Measurements from ENCODE around the gene IL20RB. TPM values are rescaled to one million over a fixed set of nuclear protein-coding genes. Genes with fewer than 3 reads are reported as not detected.

Gene IL20RB
- total and polyA plus RNA-seq, 2 of the 4 experiments (the other 2 are of a cell fraction): 0.72 to 0.97 TPM

DNA sequence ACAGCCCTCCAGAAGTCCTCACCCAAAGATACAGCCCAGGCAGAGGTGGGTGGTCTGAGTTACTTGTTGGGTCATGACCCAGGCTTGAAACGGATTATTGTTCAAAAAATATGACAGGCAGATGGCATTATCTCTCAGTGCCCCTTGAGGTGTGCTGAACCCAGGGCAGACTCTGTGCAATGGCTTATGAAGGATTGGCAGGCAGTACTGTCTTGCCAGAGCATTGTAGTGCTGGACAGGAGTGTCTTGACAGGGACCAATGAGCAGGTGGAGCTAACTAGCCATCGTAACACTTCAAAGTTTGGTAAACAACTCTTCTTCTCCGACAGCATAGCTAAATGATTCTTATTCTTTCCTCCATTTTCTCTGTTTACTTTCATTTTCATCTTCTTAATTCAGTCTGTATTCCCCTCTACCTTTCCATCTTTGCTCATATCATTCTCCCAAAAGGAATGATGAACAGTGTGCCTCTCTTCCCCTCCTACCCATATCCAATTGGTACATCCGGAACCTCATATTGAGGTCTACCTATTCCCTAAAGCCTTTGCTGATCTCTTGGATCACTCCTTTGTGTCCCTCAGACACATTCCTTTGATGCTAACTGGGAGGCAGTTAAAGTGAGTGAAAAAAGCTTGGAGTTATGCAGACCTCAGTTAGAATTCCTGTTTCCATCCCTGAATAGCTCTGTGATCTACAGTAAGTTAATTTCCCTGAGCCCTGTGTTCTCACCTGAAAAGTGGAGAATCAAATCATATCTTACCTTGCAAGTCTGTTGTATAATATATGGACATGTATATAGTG is 2.6 kb upstream of the IL20RB start:
- Histone ChIP-seq H3K14ac (replicated peaks; ENCODE audit: low read depth, low read length) (peak overlapping the region; percentile 83), H3K9me1 (ENCODE audit: insufficient read depth, low read length) (peaks cover 13% of the 10 kb centered on the region), H3K4me3 (ENCODE audit: insufficient read depth, low read depth, low read length) (no peak overlapping the region), H3K27me3 (ENCODE audit: control insufficient read depth, insufficient read depth, low read length) (no peaks in the 10 kb centered on the region), H3K36me3 (ENCODE audit: control insufficient read depth, insufficient read depth, low read length) (no peaks in the 10 kb centered on the region), H4K91ac (ENCODE audit: insufficient read depth, low read depth, low read length) (peak overlapping the region; percentile 88), H4K20me1 (ENCODE audit: insufficient read depth, low read length) (no peaks in the 10 kb centered on the region), H2BK15ac (ENCODE audit: low read depth, low read length) (peak overlapping the region; percentile 86), H4K5ac (ENCODE audit: low read depth, low read length) (peak overlapping the region; percentile 91), H3K56ac (ENCODE audit: extremely low read depth, insufficient read depth, low read length) (peak overlapping the region; percentile 81), H4K8ac (ENCODE audit: low read depth in 2 of 2, low read length in 2 of 2) (peak overlapping the region; percentile 6 to 82), H2AFZ (replicated peaks; ENCODE audit: low read length, poor library complexity) (no peak overlapping the region), H3K4ac (ENCODE audit: low read depth, low read length) (peak overlapping the region; percentile 86), H2AK5ac (ENCODE audit: low read depth, low read length) (peak overlapping the region; percentile 90), H2BK120ac (ENCODE audit: low read depth, low read length) (peak overlapping the region; percentile 91), H3K4me1 (ENCODE audit: control insufficient read depth, insufficient read depth, low read length) (peaks cover 24% of the 10 kb centered on the region), H3K23ac (ENCODE audit: low read depth, low read length) (peak overlapping the region; percentile 76), H3K27ac (ENCODE audit: insufficient read depth, low read length) (peak overlapping the region; percentile 94; the same call in 1 of the 2 replicates), H3K9me3 (ENCODE audit: control insufficient read depth, insufficient read depth, low read length) (no peaks in the 10 kb centered on the region), H3K4me2 (ENCODE audit: low read depth, low read length) (peak overlapping the region; percentile 83), H3K79me1 (ENCODE audit: low read depth in 1 of 2, low read length in 2 of 2) (peaks cover 5 to 27% of the 10 kb centered on the region in 2 experiments), H2BK20ac (ENCODE audit: low read depth, low read length) (peak overlapping the region; percentile 94), H3K9ac (ENCODE audit: low read depth, low read length) (peak overlapping the region; percentile 14; the same call in 1 of the 2 replicates), H3K18ac (ENCODE audit: low read depth, low read length) (peak overlapping the region; percentile 96), H2BK5ac (ENCODE audit: low read depth, low read length, poor library complexity, severe bottlenecking) (peak overlapping the region; percentile 84), H2AK9ac (replicated peaks; ENCODE audit: low read depth, low read length, poor library complexity) (peak overlapping the region; percentile 3)
- ATAC-seq (ENCODE audit: low read depth): peak; percentile 38
- WGBS, 2 experiments (ENCODE audit: extremely low coverage in 2 of 2, insufficient read length in 1 of 2): 95% methylated on average over 3 of the region's 4 CpGs; no CpG with 5 or more reads in 1 of the 2 experiments
- no TSS peak for BruUV-seq (replicated peaks)
- DNase-seq: no peak
- CTCF ChIA-PET: interaction anchor here (2.0 kb wide), 1 partner anchor 59 kb away, joined by 12 read pairs; no protein-coding TSS in a partner anchor
- in situ Hi-C loops (cut with MboI; ENCODE audit: low sequenced_read_pairs): no loop called here
- POLR2A ChIA-PET (ENCODE audit: unreplicated experiment): no interaction called here
- TF ChIP-seq RFX5 (IDR thresholded peaks at IDR 0.05; ENCODE audit: low read depth, low read length) (no peak), FOS (IDR thresholded peaks at IDR 0.05; ENCODE audit: low read depth, low read length) (no peak), RCOR1 (IDR thresholded peaks at IDR 0.05; ENCODE audit: insufficient replicate concordance, low read length) (no peak), MXI1 (IDR thresholded peaks at IDR 0.05; ENCODE audit: borderline replicate concordance, low read depth, low read length) (no peak), MAZ (IDR thresholded peaks at IDR 0.05; ENCODE audit: borderline replicate concordance, low read depth, low read length) (no peak)
- dilution Hi-C loops (cut with HindIII; ENCODE audit: low sequenced_read_pairs, unreplicated experiment): no loop called here
- intact Hi-C loops (cut with micrococcal nuclease): loop anchor here (5.0 kb wide), 1 partner anchor 93 kb away; the partner anchor contains the start of gene NCK1

Data from IMR-90 (cell line).